ENCODE results near the gene MYBPC2.

The MYBPC2 gene

GRCh38 chr19:50497022-50497405, 64.3 kb downstream of the MYBPC2 start:
- no peak for TF ChIP-seq CTCF (IDR thresholded peaks at IDR 0.05)
- no peak for TF ChIP-seq ZFX (IDR thresholded peaks at IDR 0.05; ENCODE audit: borderline replicate concordance)
- no peak overlapping the region for H3K27ac ChIP-seq

GRCh38 chr19:50498219-50499056, 65.7 kb downstream of the MYBPC2 start:
- no peak for TF ChIP-seq ZFX (IDR thresholded peaks at IDR 0.05; ENCODE audit: borderline replicate concordance)
- no peak for TF ChIP-seq CTCF (IDR thresholded peaks at IDR 0.05)
- H3K27ac ChIP-seq, result no peak overlapping the region

GRCh38 chr19:50500060-50500752, 67.5 kb downstream of the MYBPC2 start:
- TF ChIP-seq CTCF (IDR thresholded peaks at IDR 0.05) (no peak), ZFX (IDR thresholded peaks at IDR 0.05; ENCODE audit: borderline replicate concordance) (no peak)
- no peak overlapping the region for H3K27ac ChIP-seq

GRCh38 chr19:50500753-50501151, 68.1 kb downstream of the MYBPC2 start:
- TF ChIP-seq CTCF (IDR thresholded peaks at IDR 0.05), result no peak
- TF ChIP-seq ZFX (IDR thresholded peaks at IDR 0.05; ENCODE audit: borderline replicate concordance), result no peak
- no peak overlapping the region for H3K27ac ChIP-seq

- TF ChIP-seq ZFX (IDR thresholded peaks at IDR 0.05; ENCODE audit: borderline replicate concordance), result no peak
- no peak for TF ChIP-seq CTCF (IDR thresholded peaks at IDR 0.05)
- no peak overlapping the region for H3K27ac ChIP-seq
Measured at GRCh38 chr19:50501186-50501567, 68.5 kb downstream of the MYBPC2 start.

- TF ChIP-seq ZFX (IDR thresholded peaks at IDR 0.05; ENCODE audit: borderline replicate concordance), result no peak
- no peak for TF ChIP-seq CTCF (IDR thresholded peaks at IDR 0.05)
- no peak overlapping the region for H3K27ac ChIP-seq
Measured at GRCh38 chr19:50501568-50502475, 69.1 kb downstream of the MYBPC2 start.

Data from 22Rv1 (cell line).